ENCODE measurements around the gene PSPN. TPM values are rescaled to one million over a fixed set of nuclear protein-coding genes. Genes with fewer than 3 reads are reported as not detected.
"Not testable (repeated sequence)": the region's sequence is repeated elsewhere in the genome, so short reads cannot be mapped to it uniquely, and the experiment has no call there.

PSPN gene
- total RNA-seq, 5 donors from 2014 or later (not counting 1 experiment from before 2014, with no cell fraction given): 1.7 to 4.1 (median 3.2) TPM

DNA sequence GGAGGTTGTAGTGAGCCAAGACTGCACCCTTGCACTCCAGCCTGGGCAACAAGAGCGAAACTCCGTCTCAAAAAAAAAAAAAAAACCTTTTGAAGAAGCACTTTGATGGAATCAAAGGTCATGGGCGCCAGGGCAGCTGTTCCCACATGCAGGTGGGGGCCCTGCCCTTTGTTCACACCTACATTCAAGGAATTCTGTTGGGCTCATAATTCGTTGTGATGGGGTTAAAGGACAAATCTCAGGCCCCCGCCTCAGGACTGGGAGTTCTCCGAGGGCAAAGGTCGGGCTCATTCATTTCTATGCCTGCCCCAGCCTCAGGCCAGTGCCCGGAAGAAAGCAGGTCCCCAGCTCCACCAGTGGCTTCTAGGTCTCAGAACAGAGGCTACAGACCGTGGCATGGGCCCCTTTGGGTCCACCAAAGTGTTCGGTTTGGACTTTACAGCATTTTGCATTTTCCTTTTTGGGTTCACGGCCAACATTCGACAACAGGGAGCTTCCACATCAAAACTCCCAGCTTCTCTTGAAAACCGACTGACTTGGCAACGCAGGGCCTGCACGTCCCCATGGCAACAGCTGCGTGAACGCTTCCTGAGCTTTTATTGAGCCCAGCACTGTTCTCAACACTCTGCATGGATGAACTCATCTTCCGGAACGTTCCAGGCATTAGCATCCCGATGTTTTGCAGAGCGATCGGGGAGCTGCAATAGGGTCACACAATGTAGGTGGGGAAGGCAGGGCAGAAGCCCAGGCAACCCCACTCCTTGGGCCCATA lies 27.3 kb upstream of the PSPN start:
- ChIA-PET POLR2A (interaction anchor here in 1 of 2 donors (0.6 kb wide), 1 partner anchor 29 kb away, joined by 3 read pairs; no protein-coding TSS in a partner anchor), CTCF (no interaction called here)
- 79% methylated on average over 15 of the region's 22 CpGs for WGBS (ENCODE audit: insufficient coverage)
- H3K27me3 Mint-ChIP-seq: no peaks in the 10 kb centered on the region
- Histone ChIP-seq H3K4me1 (ENCODE audit: control insufficient read depth in 1 of 2, extremely low read depth in 1 of 2, insufficient read depth in 2 of 2, low read length in 2 of 2) (no peaks in the 10 kb centered on the region), H3K36me3 (ENCODE audit: control insufficient read depth in 2 of 2, extremely low read depth in 1 of 2, insufficient read depth in 1 of 2, low read length in 1 of 2) (no peaks in the 10 kb centered on the region), H3K9me3 (no peaks in the 10 kb centered on the region), H3K4me3 (ENCODE audit: control insufficient read depth in 1 of 2, extremely low read depth in 1 of 2, low read length in 1 of 2) (no peak overlapping the region), H3K27me3 (replicated peaks in 1 of 2; ENCODE audit: control insufficient read depth in 2 of 2, extremely low read depth in 1 of 2, insufficient read depth in 2 of 2, low read length in 1 of 2) (no peaks in the 10 kb centered on the region), H3K27ac (ENCODE audit: low read length) (no peak overlapping the region)
- ATAC-seq (replicated peaks in 1 of 4) (no peak), DNase-seq (no peak)
- H3K9me3 Mint-ChIP-seq: no peaks in the 10 kb centered on the region
- no peak overlapping the region for H3K4me3 Mint-ChIP-seq
- no peak overlapping the region for H3K27ac Mint-ChIP-seq
- H3K4me1 Mint-ChIP-seq: no peaks in the 10 kb centered on the region
- no peaks in the 10 kb centered on the region for H3K36me3 Mint-ChIP-seq

DNA sequence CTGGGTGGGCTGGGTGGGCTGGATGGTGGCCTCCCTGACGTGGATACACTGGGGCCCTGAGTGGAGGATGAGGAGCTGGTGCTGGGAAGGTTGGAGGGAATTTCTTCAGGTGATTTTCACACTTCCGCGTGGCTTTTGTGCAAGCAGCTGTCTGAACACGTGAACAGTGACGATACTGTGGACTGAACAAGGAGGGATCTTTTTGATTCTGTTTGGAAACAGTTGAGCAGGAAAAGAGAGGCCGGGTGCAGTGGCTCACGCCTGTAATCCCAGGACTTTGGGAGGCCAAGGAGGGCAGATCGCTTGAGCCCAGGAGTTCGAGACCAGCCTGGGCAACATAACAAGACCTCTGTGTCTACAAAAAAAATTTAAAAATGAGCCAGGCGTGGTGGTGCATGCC lies 26.3 kb upstream of the PSPN start:
- Histone ChIP-seq H3K27me3 (replicated peaks in 1 of 2; ENCODE audit: control insufficient read depth in 2 of 2, extremely low read depth in 1 of 2, insufficient read depth in 2 of 2, low read length in 1 of 2) (no peaks in the 10 kb centered on the region), H3K36me3 (ENCODE audit: control insufficient read depth in 2 of 2, extremely low read depth in 1 of 2, insufficient read depth in 1 of 2, low read length in 1 of 2) (no peaks in the 10 kb centered on the region), H3K4me3 (ENCODE audit: control insufficient read depth in 1 of 2, extremely low read depth in 1 of 2, low read length in 1 of 2) (no peak overlapping the region), H3K27ac (ENCODE audit: low read length) (no peak overlapping the region), H3K9me3 (no peaks in the 10 kb centered on the region), H3K4me1 (ENCODE audit: control insufficient read depth in 1 of 2, extremely low read depth in 1 of 2, insufficient read depth in 2 of 2, low read length in 2 of 2) (no peaks in the 10 kb centered on the region)
- H3K27me3 Mint-ChIP-seq: no peaks in the 10 kb centered on the region
- no peak overlapping the region for H3K27ac Mint-ChIP-seq
- DNase-seq (no peak), ATAC-seq (replicated peaks in 1 of 4) (no peak)
- ChIA-PET POLR2A (interaction anchor here in 1 of 2 donors (0.6 kb wide), 1 partner anchor 130 kb away, joined by 5 read pairs; no protein-coding TSS in a partner anchor), CTCF (no interaction called here)
- H3K4me3 Mint-ChIP-seq: no peak overlapping the region
- 81% methylated on average over 7 of the region's 10 CpGs for WGBS (ENCODE audit: insufficient coverage)
- no peaks in the 10 kb centered on the region for H3K36me3 Mint-ChIP-seq
- H3K4me1 Mint-ChIP-seq: no peaks in the 10 kb centered on the region
- H3K9me3 Mint-ChIP-seq: no peaks in the 10 kb centered on the region

DNA sequence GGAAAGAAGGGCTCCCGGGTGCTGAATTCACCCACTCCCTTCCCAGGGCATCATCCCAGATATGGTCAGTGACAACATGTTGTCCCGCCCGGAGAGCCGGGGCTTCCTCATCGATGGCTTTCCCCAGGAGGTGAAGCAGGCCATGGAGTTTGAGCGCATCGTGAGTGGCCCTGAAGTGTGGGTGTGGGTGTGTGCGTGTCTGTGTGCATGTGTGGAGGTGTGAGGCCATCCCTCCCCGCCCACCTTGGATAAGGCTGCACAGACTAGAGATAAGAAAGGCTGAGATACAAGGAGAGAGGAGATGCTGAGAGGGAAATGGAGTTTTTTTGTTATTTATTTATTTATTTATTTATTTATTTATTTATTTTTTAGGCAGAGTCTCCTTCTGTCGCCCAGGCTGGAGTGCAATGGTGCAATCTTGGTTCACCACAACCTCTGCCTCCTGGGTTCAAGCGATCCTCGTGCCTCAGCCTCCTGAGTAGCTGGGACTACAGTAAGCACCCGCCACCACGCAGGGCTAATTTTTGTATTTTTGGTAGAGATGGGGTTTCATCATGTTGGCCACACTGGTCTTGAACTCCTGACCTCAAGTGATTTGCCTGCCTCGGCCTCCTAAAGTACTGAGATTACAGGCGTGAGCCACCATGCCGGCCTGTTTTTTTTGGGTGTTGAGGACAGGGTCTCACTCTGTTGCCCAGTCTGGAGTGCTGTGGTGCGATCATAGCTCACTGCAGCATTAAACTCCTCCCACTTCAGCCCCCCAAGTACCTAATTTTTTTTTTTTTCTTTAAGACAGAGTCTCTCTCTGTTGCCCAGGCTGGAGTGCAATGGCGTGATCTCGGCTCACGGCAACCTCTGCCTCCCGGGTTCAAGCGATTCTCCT lies 24.6 kb upstream of the PSPN start:
- H3K9me3 Mint-ChIP-seq; POLR2A ChIA-PET; H3K4me3 ChIP-seq (ENCODE audit: control insufficient read depth in 1 of 2, extremely low read depth in 1 of 2, low read length in 1 of 2); H3K4me1 ChIP-seq (ENCODE audit: control insufficient read depth in 1 of 2, extremely low read depth in 1 of 2, insufficient read depth in 2 of 2, low read length in 2 of 2); CTCF ChIA-PET; H3K27me3 Mint-ChIP-seq; H3K27me3 ChIP-seq (replicated peaks in 1 of 2; ENCODE audit: control insufficient read depth in 2 of 2, extremely low read depth in 1 of 2, insufficient read depth in 2 of 2, low read length in 1 of 2); H3K36me3 Mint-ChIP-seq; H3K27ac Mint-ChIP-seq; H3K36me3 ChIP-seq (ENCODE audit: control insufficient read depth in 2 of 2, extremely low read depth in 1 of 2, insufficient read depth in 1 of 2, low read length in 1 of 2); H3K9me3 ChIP-seq; ATAC-seq (replicated peaks in 1 of 4); H3K4me3 Mint-ChIP-seq; H3K27ac ChIP-seq (ENCODE audit: low read length); H3K4me1 Mint-ChIP-seq; DNase-seq: not testable (repeated sequence)
- 86% methylated on average over 10 of the region's 23 CpGs for WGBS (ENCODE audit: insufficient coverage)

DNA sequence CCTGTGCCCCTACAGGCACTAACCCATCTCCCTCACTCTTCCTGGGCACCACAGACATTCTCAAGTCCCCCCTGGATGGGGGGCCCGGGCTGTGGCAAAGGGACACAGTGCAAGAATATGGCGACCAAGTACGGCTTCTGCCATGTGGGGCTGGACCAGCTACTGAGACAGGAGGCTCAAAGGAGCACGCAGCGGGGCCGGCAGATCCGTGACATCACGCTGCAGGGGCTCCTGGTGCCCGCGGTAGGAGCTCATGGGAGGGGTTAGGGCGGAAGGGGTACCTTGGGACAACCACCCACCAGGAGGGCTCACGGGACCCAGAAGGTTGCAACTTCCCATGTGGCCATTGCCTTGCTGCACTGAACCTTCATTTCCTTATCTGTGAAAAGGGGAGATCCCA lies 20.6 kb upstream of the PSPN start:
- Histone ChIP-seq H3K4me3 (ENCODE audit: control insufficient read depth in 1 of 2, extremely low read depth in 1 of 2, low read length in 1 of 2) (no peak overlapping the region), H3K36me3 (ENCODE audit: control insufficient read depth in 2 of 2, extremely low read depth in 1 of 2, insufficient read depth in 1 of 2, low read length in 1 of 2) (no peaks in the 10 kb centered on the region), H3K4me1 (ENCODE audit: control insufficient read depth in 1 of 2, extremely low read depth in 1 of 2, insufficient read depth in 2 of 2, low read length in 2 of 2) (peaks cover 0 to 18% of the 10 kb centered on the region in 2 experiments), H3K27ac (ENCODE audit: low read length) (no peak overlapping the region), H3K9me3 (no peaks in the 10 kb centered on the region), H3K27me3 (replicated peaks in 1 of 2; ENCODE audit: control insufficient read depth in 2 of 2, extremely low read depth in 1 of 2, insufficient read depth in 2 of 2, low read length in 1 of 2) (no peaks in the 10 kb centered on the region)
- Mint-ChIP-seq H3K27ac (no peak overlapping the region), H3K4me1 (peaks cover 19 to 25% (median 20%) of the 10 kb centered on the region in 3 donors), H3K4me3 (no peak overlapping the region), H3K27me3 (no peaks in the 10 kb centered on the region), H3K9me3 (no peaks in the 10 kb centered on the region), H3K36me3 (no peaks in the 10 kb centered on the region)
- ATAC-seq (replicated peaks in 1 of 4) (no peak), DNase-seq (no peak)
- ChIA-PET CTCF (interaction anchor here in 1 of 2 donors (0.6 kb wide), 1 partner anchor 1855 kb away, joined by 3 read pairs; no protein-coding TSS in a partner anchor), POLR2A (interaction anchor here in 1 of 2 donors (0.5 kb wide), 2 partner anchors 9 to 138 kb away, joined by 3 read pairs; no protein-coding TSS in a partner anchor)
- WGBS (ENCODE audit: insufficient coverage): 93% methylated on average over 11 of the region's 12 CpGs

DNA sequence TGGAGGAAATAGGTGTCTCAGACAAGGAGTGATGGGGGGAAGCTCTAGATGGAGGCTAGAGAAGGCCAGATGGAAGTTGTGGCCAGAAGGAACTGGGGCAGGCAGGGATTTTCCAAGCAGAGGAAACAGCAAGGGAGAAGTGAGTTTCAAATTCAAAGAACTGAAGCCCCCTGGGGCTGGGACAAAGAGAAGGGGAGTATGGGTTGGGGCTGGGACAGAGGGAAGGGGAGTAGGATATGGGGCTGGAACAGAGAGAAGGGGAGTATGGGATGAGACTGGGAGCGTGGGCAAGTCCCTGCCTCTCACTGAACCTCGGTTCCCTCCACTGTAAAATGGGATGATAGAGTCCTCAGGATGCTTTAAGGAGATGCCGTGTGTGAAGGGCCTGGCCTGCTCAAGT lies 19.1 kb upstream of the PSPN start:
- CTCF ChIA-PET: no interaction called here
- 89% methylated on average over 3 of the region's 3 CpGs for WGBS (ENCODE audit: insufficient coverage)
- H3K27ac Mint-ChIP-seq: peak overlapping the region in 1 of 2 donors; percentile 13
- H3K4me1 Mint-ChIP-seq: peaks cover 23 to 32% (median 24%) of the 10 kb centered on the region in 3 donors
- H3K36me3 Mint-ChIP-seq: peaks cover 4% of the 10 kb centered on the region
- Histone ChIP-seq H3K27me3 (replicated peaks in 1 of 2; ENCODE audit: control insufficient read depth in 2 of 2, extremely low read depth in 1 of 2, insufficient read depth in 2 of 2, low read length in 1 of 2) (no peaks in the 10 kb centered on the region), H3K4me3 (ENCODE audit: control insufficient read depth in 1 of 2, extremely low read depth in 1 of 2, low read length in 1 of 2) (no peak overlapping the region), H3K27ac (ENCODE audit: low read length) (no peak overlapping the region), H3K36me3 (ENCODE audit: control insufficient read depth in 2 of 2, extremely low read depth in 1 of 2, insufficient read depth in 1 of 2, low read length in 1 of 2) (peaks cover 0 to 4% of the 10 kb centered on the region in 2 donors), H3K4me1 (ENCODE audit: control insufficient read depth in 1 of 2, extremely low read depth in 1 of 2, insufficient read depth in 2 of 2, low read length in 2 of 2) (peaks cover 0 to 23% of the 10 kb centered on the region in 2 experiments), H3K9me3 (no peaks in the 10 kb centered on the region)
- POLR2A ChIA-PET: interaction anchor here (0.5 to 0.7 kb wide), 2 partner anchors 108 to 113 kb away, joined by 3 to 8 read pairs; no protein-coding TSS in a partner anchor
- no peaks in the 10 kb centered on the region for H3K9me3 Mint-ChIP-seq
- no peak for ATAC-seq (replicated peaks in 1 of 4)
- DNase-seq: no peak
- H3K27me3 Mint-ChIP-seq: no peaks in the 10 kb centered on the region
- peak overlapping the region; percentile 50 to 96 (median 70) for H3K4me3 Mint-ChIP-seq

DNA sequence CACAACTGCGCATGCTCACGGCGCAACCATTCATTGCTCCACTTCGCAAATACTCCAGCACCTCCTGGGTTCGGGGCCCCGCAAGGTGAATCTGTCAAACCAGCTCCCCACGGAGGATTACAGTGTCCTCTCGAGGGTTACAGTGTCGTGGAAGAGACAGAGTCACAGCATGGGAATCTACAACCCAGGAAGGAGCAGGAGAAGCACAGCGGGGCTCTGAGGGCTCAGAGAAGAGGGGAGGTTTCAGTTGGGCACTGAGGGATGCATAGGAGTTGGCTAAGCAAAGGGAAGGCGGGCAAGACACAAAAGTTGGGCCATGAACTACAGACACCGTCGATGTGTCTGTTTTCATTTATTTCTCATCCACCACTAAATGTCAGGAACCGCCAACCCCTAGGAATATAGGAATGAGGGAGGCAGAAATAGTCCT lies 18.3 kb upstream of the PSPN start:
- H3K4me1 Mint-ChIP-seq: peaks cover 24 to 32% (median 26%) of the 10 kb centered on the region in 3 donors
- H3K27ac Mint-ChIP-seq: peak overlapping the region; percentile 93
- 0% methylated on average over 3 of the region's 14 CpGs for WGBS (ENCODE audit: insufficient coverage)
- Histone ChIP-seq H3K4me1 (ENCODE audit: control insufficient read depth in 1 of 2, extremely low read depth in 1 of 2, insufficient read depth in 2 of 2, low read length in 2 of 2) (peaks cover 0 to 23% of the 10 kb centered on the region in 2 experiments), H3K27me3 (replicated peaks in 1 of 2; ENCODE audit: control insufficient read depth in 2 of 2, extremely low read depth in 1 of 2, insufficient read depth in 2 of 2, low read length in 1 of 2) (no peaks in the 10 kb centered on the region), H3K9me3 (no peaks in the 10 kb centered on the region), H3K27ac (ENCODE audit: low read length) (peak overlapping the region; percentile 94), H3K36me3 (ENCODE audit: control insufficient read depth in 2 of 2, extremely low read depth in 1 of 2, insufficient read depth in 1 of 2, low read length in 1 of 2) (peaks cover 0 to 12% of the 10 kb centered on the region in 2 donors), H3K4me3 (ENCODE audit: control insufficient read depth in 1 of 2, extremely low read depth in 1 of 2, low read length in 1 of 2) (peak overlapping the region; percentile 82 to 93)
- peak overlapping the region; percentile 87 to 96 (median 91) for H3K4me3 Mint-ChIP-seq
- ChIA-PET POLR2A (no interaction called here), CTCF (no interaction called here)
- DNase-seq (peak in 27 of 35 experiments; percentile 35 to 85 (median 61)), ATAC-seq (replicated peaks in 1 of 4) (no peak)
- peaks cover 4% of the 10 kb centered on the region for H3K36me3 Mint-ChIP-seq
- no peaks in the 10 kb centered on the region for H3K9me3 Mint-ChIP-seq
- no peaks in the 10 kb centered on the region for H3K27me3 Mint-ChIP-seq

Data from T-cell (primary cell).